WI38 (cell line): ENCODE data around the gene SMC6.

Source experiments
- H3K4me3 ChIP-seq: 2 replicates; pipeline ENCODE4 v1.5.1; 2011; ENCODE audit warnings: low read depth, mild to moderate bottlenecking, control low read depth, low read length
- TF ChIP-seq, protein P1 (sequence below): IDR thresholded peaks from 2 replicates; pipeline ENCODE4 v1.5.1; 2012; ENCODE audit warnings: low read depth, mild to moderate bottlenecking, control low read depth, low read length

SMC6 gene

DNA sequence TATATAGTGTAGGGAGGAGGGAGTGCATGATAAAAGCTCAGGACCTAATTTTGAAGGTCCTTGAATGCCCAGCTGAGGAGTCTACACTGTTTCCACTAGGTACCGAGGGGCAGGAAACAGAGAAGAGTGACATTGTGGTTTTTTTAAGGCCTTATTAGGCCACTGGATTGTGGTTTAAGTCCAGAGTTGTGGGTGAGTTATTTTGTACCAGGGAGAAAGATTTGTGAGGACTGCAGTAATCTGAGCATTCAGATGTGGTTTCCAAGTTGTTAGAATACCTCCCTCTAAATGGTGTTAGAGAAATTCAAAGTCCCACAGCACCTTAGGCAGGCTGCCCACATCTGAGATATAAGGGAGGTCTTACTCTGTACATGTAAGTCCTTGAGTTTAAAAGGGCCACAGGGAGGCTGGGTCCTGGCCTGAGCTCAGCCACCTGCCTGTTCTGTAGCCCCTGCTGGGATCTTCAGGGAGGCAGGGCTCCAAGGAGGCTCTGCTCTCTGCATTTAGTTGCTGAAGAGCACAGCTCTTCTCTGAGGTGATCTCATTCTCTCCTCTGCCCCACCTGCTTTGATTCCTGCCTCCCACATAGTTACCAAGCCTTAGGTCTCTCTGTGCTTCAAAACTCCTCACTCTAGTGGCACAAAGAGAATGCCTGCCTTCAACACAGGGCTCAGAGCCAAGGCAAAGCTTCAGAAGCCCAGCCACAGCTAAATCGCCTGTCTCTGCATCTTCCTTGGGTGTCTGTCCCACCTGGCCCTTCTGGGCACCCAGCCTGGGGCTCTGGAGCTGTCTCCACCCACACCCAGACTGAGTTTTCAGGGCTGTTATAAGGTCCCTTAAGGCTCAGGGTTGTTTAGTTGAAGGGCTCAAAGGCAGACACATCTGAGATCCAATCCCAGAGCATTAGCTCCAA lies 125.0 kb downstream of the SMC6 start:
- TF ChIP-seq, protein P1, sequence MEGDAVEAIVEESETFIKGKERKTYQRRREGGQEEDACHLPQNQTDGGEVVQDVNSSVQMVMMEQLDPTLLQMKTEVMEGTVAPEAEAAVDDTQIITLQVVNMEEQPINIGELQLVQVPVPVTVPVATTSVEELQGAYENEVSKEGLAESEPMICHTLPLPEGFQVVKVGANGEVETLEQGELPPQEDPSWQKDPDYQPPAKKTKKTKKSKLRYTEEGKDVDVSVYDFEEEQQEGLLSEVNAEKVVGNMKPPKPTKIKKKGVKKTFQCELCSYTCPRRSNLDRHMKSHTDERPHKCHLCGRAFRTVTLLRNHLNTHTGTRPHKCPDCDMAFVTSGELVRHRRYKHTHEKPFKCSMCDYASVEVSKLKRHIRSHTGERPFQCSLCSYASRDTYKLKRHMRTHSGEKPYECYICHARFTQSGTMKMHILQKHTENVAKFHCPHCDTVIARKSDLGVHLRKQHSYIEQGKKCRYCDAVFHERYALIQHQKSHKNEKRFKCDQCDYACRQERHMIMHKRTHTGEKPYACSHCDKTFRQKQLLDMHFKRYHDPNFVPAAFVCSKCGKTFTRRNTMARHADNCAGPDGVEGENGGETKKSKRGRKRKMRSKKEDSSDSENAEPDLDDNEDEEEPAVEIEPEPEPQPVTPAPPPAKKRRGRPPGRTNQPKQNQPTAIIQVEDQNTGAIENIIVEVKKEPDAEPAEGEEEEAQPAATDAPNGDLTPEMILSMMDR: no peak

DNA sequence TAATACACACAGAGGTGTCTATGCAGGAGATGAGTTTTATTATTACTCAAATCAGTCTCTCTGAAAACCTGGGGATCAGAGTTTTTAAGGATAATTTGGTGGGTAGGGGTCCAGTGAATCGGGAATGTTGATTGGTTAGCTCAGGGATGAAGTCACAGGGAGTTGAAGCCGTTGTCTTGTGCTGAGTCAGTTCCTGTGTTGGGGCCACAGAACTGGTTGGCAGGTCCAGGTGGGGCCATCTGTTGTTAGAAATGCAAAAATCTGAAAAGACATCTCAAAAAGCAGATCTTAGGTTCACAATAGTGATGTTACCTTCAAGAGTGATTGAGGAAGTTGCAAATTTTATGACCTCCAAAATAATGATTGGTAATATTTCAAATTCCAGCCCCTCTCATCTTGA lies 126.2 kb downstream of the SMC6 start:
- TF ChIP-seq, protein P1: no peak
- no peak overlapping the region for H3K4me3 ChIP-seq

More for the DNA sequence above, 125.0 kb downstream of the SMC6 start:
- no peak overlapping the region for H3K4me3 ChIP-seq

DNA sequence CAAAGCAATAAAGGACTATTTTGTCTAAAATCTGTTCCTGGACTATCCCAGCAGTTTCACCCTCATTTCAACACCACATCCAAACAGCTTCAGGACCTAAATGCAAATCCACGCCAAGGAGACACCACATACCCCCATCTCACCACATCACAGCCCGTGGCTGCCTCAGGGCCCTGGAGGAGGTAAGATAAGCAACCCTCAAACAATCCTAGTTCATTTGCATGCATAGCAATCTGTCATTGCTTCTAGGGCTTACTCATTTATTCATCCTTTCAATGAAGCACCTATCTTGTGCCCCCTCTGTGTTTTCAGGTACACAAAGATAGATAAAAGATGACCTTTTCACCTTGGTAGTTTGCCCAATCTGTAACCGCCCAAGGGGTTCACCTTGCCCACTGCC lies 126.6 kb downstream of the SMC6 start:
- TF ChIP-seq, protein P1: no peak
- no peak overlapping the region for H3K4me3 ChIP-seq

DNA sequence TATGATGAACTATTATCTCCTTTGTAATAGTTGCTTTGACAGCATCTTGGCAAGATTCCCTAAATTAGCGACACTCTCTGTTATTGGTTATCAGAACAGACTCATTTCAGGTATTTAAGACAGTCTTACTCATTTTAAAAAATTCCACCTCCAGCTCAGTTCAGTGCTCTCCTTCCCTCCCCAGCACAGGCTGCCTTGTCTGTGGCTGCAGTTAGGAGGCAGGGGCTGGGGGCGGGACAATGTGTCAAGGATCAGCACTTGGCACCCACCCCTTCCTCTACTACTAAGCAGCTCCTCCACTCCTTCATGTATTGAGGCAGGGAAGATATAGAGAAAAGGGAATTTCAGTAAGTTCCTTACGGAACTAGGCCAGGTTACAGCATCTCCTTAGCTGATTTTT lies 128.2 kb downstream of the SMC6 start:
- no peak overlapping the region for H3K4me3 ChIP-seq
- TF ChIP-seq, protein P1: no peak

DNA sequence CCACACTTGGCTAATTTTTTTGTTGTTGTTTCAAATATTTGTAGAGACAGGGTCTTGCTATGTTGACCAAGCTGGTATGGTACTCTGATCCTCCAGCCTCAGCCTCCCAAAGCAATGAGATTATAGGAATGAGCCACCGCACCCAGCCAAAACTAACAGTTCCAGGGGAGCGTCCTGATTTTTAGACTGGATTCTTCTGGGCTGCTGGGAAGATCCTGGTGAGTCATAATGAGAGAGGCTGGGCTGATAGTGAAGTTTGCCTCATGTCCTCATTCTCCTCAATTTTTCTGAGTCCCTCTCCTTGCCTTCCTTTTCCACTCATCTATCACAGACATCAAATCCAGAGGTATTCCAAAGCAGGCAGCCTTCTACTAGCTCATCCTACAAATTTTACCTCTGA lies 131.8 kb downstream of the SMC6 start:
- H3K4me3 ChIP-seq: no peak overlapping the region
- TF ChIP-seq, protein P1: no peak

DNA sequence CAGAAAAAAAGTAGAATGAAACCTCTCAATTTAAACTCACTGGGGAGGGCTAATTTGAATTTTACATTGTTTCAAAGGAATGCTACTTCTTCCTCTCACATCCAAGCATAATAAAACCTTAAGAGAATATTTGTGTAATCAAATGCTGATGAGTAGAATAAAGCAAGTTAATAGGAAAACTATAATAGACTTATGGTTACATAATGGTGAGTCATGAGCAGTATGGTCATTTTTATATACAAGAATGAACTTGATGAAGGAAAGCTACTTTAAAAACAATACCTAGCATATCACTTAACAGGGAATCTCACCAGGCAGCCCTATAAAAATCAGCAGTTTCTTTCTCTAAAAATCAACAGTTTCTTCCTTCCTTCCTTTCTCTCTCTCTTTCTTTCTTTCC lies 132.8 kb downstream of the SMC6 start:
- no peak overlapping the region for H3K4me3 ChIP-seq
- TF ChIP-seq, protein P1: no peak

DNA sequence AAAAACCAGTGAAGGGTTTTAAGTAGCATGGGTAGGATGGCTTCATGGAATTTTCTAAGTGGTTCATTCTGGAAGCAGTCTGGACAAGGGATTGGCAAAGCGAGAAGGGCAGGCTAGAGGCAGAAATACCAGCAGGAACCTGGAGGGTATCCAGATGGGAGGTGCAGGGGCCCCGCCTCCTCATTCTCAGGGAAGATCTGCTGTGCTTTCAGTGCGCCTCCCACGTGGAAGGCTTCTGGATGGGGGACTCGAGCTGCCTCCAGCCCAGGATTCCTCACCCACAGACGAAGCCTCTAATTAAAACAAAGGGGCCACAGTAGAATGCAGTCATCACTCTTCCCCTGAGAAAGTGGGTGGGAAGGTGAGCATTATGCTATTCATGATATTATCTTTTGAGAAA lies 133.3 kb downstream of the SMC6 start:
- TF ChIP-seq, protein P1: no peak
- no peak overlapping the region for H3K4me3 ChIP-seq
